Stimulated activated naive B cell treated with anti-CD40 and anti-IgM and Interleukin-4, amounts not matched to agents 10 μg/mL and 1 μg/mL and 100 μg/mL, for 72 hours (primary cell): ENCODE data around the gene PRR19.

Experiments
- ATAC-seq, 2 donors: fragments of 150-1000 bp; cut with Tn5 transposase; replicated peaks; 2 replicates each; pipeline ENCODE4 v1.10.0; 2021; ENCODE audit warnings: moderate library complexity in 1 of 2
- DNase-seq: peaks from one replicate; pipeline ENCODE4 v3.0.0; 2021
- H3K27ac Mint-ChIP-seq: one replicate; pipeline ENCODE4 v1.8.0; 2022; ENCODE audit warnings: mild to moderate bottlenecking, mixed read lengths
- H3K27me3 Mint-ChIP-seq, 2 donors: one replicate each; pipeline ENCODE4 v1.8.0; 2022; ENCODE audit warnings: mixed read lengths in 2 of 2
- H3K36me3 Mint-ChIP-seq, 2 donors: one replicate each; pipeline ENCODE4 v1.8.0; 2022; ENCODE audit warnings: mixed read lengths in 2 of 2, mild to moderate bottlenecking in 1 of 2
- H3K4me1 Mint-ChIP-seq, 2 donors: one replicate each; pipeline ENCODE4 v1.8.0; 2022; ENCODE audit warnings: mixed read lengths in 2 of 2, mild to moderate bottlenecking in 1 of 2
- H3K4me3 Mint-ChIP-seq, 2 donors: one replicate each; pipeline ENCODE4 v1.8.0; 2022; ENCODE audit warnings: mild to moderate bottlenecking in 2 of 2, mixed read lengths in 2 of 2, moderate library complexity in 1 of 2
- H3K9me3 Mint-ChIP-seq, 2 donors: one replicate each; pipeline ENCODE4 v1.8.0; 2022; ENCODE audit warnings: mixed read lengths in 2 of 2, mild to moderate bottlenecking in 1 of 2

The PRR19 gene

DNA sequence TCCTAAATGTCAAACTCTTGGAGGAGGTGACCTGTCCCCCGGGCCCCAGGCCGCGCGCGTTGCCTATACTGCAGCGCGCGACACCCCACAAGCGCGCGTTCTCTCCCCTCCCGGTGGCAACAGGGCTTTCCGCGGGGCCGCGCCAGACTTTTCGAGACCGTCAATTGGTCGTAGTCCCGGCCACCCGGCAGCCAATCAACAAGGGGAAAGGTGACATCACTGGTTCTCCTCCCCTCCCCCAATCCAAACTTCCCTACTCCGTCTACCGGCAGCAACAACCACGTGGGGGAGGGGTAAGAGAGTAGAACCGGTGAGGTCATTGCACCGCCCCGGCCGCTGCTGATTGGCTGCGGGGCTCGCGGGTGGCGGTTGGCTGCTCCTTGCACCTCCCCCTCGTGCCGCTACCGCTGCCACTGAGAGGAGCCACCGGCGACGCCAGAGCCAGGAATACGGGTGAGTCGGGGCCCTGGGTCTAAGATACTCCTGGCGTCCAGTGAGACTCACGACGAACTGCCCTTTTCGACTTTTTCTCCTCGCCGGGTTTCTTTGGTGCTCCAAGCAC is 33.7 kb upstream of the PRR19 start:
- H3K4me1 Mint-ChIP-seq, result peaks cover 25 to 29% of the 10 kb centered on the region in 2 donors
- peak; percentile 68 to 74 for ATAC-seq
- peak; percentile 98 for DNase-seq
- no peak overlapping the region for H3K27ac Mint-ChIP-seq
- H3K9me3 Mint-ChIP-seq, result no peaks in the 10 kb centered on the region
- no peaks in the 10 kb centered on the region for H3K27me3 Mint-ChIP-seq
- no peak overlapping the region for H3K4me3 Mint-ChIP-seq
- peaks cover 9 to 17% of the 10 kb centered on the region in 2 donors for H3K36me3 Mint-ChIP-seq

DNA sequence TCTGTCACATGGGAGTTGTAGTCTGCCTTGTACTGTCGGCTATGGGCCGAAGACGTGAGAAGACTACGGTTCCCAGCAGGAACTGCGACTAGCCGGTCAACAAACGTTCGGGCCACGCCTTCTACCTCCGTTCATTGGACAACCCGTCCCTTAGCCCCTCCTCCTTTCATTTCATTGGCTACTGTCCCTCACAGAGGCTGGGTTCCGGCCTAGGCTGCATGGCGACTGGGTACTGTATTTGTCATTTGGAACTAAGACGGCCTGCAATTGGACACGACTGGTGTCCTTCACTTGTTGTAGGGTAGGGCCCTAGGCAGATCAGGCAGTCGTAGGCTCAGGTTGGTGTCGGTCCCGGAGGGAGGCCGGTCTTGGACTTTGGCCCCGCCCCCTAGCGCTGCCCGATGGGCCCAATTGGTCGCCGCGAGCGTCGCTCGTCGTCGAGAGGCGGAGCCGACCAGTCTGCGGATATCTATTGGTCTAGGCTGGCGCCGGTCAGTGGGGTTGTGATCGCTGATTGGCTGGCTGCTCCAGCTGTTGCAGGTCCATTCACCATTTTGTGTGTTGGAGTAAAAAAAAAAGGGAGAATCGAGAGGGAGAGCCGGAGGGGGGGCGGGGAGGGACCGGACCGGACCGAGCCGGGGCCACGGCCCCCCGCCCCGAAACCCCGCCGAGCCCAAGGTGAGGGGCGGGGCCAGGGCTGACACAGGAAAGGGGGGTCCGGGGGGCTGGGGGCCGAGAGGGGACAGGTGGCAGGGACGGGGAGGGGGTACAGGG is 33.0 kb upstream of the PRR19 start, which contains the start of gene CIC:
Gene CIC, plus strand, starts transcription at position 549 of the 774 bp plus-strand sequence. CDS start 2,532 bp downstream, outside the sequence.
- H3K4me3 Mint-ChIP-seq, result no peak within 1 kb of the TSS
- DNase-seq (peak; percentile 99), ATAC-seq (peak; percentile 86 to 87)
- peaks cover 11 to 24% of the 10 kb centered on the region in 2 donors for H3K36me3 Mint-ChIP-seq
- H3K4me1 Mint-ChIP-seq, result peaks cover 25 to 29% of the 10 kb centered on the region in 2 donors
- no peaks in the 10 kb centered on the region for H3K9me3 Mint-ChIP-seq
- H3K27ac Mint-ChIP-seq, result peak within 1 kb of the TSS; percentile 99
- no peaks in the 10 kb centered on the region for H3K27me3 Mint-ChIP-seq

DNA sequence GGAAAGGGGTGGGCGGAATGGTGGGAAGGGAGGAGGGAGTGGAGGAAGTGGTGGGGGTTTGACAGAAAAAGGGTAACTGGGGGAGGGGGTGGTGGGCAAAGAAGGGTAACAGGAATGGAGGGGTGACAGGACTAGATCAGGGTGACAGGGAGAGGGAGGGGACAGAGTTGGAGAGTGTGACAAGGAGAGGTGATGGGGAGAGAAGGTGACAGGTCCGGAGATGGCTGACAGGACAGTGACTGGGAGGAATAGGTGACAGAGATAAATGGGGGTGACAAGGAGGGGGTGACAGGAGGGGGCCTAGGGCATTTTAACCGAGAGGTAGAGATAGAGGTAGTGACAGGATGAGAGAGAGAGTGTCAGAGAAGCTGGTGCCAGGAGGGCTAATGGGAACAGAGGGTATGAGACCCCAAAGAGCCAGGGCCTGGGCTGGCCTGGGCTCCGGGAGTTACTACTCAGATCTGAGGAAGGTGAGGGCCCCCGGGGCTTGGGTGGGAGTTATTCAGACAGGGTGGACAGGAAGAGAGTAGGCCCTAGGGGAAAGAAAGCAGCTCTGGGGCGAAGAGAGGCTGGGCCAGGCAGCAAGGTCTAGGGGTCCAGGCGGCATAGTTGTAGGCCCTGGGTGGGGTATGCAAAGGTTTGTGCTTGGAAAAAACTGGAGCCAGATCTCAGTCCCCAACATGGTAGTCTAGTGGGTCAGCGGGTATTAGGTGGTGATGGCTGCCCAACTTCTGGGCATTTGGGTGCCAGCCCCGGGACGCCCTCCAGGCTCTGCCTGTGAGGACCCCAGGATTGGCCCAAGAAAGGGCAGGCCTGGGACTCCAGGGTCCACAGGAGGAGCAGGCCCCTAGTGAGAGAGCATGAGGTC is 32.2 kb upstream of the PRR19 start:
- no peak overlapping the region for H3K4me3 Mint-ChIP-seq
- peaks cover 17 to 32% of the 10 kb centered on the region in 2 donors for H3K36me3 Mint-ChIP-seq
- no peaks in the 10 kb centered on the region for H3K9me3 Mint-ChIP-seq
- H3K27me3 Mint-ChIP-seq, result no peaks in the 10 kb centered on the region
- H3K27ac Mint-ChIP-seq, result peak overlapping the region; percentile 99
- H3K4me1 Mint-ChIP-seq, result peaks cover 32% of the 10 kb centered on the region in 2 donors
- no peak for ATAC-seq
- DNase-seq, result no peak

DNA sequence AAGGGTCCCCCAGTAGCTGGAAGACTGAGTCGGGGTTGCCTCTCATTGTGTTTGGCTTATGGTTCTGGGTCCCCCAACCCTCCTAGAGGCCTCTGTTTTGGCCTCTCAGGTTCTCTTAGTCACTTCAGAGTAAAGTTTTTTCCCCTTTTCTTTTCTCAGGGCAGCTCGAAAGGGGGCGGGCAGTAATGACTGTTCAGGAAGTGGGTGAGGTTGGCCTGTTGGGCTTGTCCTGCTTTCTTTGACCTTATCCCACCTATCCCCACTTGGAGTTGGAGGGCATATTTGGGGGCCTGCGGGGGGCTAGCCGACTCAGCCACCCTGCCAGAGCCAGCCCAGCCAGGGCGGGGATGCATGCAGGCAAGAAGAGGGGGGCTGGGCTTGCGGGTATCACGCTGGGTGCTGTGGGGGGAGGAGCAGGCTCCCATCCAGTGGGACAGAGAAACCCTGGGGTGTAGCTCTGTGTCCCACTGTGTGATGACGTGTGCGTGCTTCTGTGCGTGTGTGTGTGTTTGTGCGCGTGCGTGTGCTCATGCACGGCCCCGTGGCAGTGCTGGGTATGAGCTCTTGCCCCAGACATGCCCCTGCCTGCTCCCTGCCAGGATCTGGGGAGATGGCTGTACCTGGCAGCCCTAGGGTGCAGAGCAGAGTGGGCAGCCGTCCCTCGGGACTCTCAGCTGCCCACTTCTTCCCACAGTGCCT is 31.4 kb upstream of the PRR19 start:
- Mint-ChIP-seq H3K27me3 (no peaks in the 10 kb centered on the region), H3K4me1 (peaks cover 37 to 39% of the 10 kb centered on the region in 2 donors), H3K9me3 (no peaks in the 10 kb centered on the region), H3K36me3 (peaks cover 23 to 38% of the 10 kb centered on the region in 2 donors), H3K4me3 (no peak overlapping the region), H3K27ac (peak overlapping the region; percentile 99)
- peak; percentile 7 to 8 for ATAC-seq
- DNase-seq, result peak; percentile 57

DNA sequence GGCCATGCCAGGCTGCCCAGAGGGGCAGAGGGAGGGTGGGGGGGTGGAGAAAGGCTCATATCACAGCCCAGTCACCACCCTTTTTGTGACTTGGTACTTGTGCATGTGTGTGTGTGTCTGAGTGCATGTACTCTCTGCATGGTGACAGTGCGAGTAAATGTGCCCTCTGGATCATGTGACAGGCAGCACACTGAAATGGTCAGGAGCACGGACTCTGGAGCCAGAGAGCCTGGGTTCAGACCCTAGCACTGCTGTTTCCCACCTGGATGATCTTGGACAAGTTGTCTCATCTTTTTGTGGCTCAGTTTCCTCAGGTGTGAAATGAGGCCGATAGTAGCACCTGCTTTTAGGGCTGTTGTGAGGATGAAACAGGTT is 30.9 kb upstream of the PRR19 start:
- Mint-ChIP-seq H3K4me3 (peak overlapping the region in 1 of 2 donors; percentile 59), H3K4me1 (peaks cover 41 to 43% of the 10 kb centered on the region in 2 donors), H3K27ac (peak overlapping the region; percentile 99)

DNA sequence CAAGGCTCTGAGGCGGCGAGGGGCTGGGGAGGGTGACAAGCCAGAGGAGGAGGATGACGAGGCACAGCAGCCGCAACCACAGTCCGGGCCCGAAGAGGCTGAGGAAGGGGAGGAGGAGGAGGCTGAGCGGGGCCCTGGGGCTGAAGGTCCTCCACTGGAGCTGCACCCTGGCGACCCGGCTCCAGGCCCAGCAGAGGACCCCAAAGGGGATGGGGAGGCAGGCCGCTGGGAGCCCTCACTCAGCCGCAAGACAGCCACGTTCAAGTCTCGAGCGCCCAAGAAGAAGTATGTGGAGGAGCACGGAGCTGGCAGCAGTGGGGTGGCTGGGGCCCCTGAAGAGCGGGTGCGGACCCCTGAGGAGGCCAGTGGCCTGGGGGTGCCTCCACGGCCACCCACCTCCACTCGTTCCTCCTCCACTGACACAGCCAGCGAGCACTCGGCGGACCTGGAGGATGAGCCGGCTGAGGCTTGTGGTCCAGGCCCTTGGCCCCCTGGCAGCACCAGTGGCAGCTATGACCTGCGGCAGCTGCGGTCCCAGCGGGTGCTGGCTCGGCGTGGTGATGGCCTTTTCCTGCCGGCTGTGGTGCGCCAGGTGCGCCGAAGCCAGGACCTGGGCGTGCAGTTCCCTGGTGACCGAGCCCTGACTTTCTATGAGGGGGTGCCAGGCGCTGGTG is 29.9 kb upstream of the PRR19 start:
- Mint-ChIP-seq H3K36me3 (peaks cover 30 to 45% of the 10 kb centered on the region in 2 donors), H3K27ac (peak overlapping the region; percentile 76), H3K27me3 (no peaks in the 10 kb centered on the region), H3K4me3 (no peak overlapping the region), H3K4me1 (peaks cover 43 to 47% of the 10 kb centered on the region in 2 donors), H3K9me3 (no peaks in the 10 kb centered on the region)
- DNase-seq, result no peak
- ATAC-seq, result no peak

More for the DNA sequence above, 30.9 kb upstream of the PRR19 start:
- Mint-ChIP-seq H3K9me3 (no peaks in the 10 kb centered on the region), H3K36me3 (peaks cover 26 to 42% of the 10 kb centered on the region in 2 donors), H3K27me3 (no peaks in the 10 kb centered on the region)
- DNase-seq, result no peak
- ATAC-seq, result no peak

DNA sequence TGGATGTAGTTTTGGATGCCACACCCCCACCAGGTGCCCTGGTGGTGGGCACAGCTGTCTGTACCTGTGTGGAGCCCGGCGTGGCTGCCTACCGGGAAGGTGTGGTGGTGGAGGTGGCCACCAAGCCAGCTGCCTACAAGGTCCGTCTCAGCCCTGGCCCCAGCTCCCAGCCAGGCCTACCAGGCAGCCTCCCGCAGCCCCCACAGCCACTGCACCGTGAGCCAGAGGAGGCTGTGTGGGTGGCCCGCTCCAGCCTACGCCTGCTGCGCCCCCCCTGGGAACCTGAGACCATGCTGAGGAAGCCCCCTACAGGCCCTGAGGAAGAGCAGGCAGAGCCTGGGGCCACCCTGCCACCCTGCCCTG is 29.4 kb upstream of the PRR19 start:
- H3K27ac Mint-ChIP-seq, result no peak overlapping the region

DNA sequence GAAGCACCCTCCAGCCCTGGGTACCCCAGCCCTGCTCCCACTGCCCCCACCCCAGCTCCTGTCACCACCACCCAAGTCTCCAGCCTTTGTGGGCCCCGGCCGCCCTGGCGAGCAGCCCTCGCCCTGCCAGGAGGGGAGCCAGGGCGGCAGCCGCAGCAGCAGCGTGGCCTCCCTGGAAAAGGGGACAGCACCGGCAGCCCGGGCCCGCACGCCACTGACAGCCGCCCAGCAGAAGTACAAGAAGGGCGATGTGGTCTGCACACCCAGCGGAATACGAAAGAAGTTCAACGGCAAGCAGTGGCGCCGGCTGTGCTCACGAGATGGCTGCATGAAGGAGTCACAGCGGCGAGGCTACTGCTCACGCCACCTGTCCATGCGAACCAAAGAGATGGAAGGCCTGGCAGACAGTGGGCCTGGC is 28.9 kb upstream of the PRR19 start:
- Mint-ChIP-seq H3K9me3 (no peaks in the 10 kb centered on the region), H3K4me1 (peaks cover 39 to 55% of the 10 kb centered on the region in 2 donors), H3K4me3 (no peak overlapping the region), H3K27ac (no peak overlapping the region), H3K36me3 (peaks cover 30 to 45% of the 10 kb centered on the region in 2 donors), H3K27me3 (no peaks in the 10 kb centered on the region)
- no peak for ATAC-seq
- no peak for DNase-seq

More for the DNA sequence above, 29.4 kb upstream of the PRR19 start:
- no peak for ATAC-seq
- DNase-seq, result no peak
- no peaks in the 10 kb centered on the region for H3K9me3 Mint-ChIP-seq
- H3K4me1 Mint-ChIP-seq, result peaks cover 42 to 50% of the 10 kb centered on the region in 2 donors
- no peaks in the 10 kb centered on the region for H3K27me3 Mint-ChIP-seq
- H3K36me3 Mint-ChIP-seq, result peaks cover 30 to 45% of the 10 kb centered on the region in 2 donors
- H3K4me3 Mint-ChIP-seq, result no peak overlapping the region

DNA sequence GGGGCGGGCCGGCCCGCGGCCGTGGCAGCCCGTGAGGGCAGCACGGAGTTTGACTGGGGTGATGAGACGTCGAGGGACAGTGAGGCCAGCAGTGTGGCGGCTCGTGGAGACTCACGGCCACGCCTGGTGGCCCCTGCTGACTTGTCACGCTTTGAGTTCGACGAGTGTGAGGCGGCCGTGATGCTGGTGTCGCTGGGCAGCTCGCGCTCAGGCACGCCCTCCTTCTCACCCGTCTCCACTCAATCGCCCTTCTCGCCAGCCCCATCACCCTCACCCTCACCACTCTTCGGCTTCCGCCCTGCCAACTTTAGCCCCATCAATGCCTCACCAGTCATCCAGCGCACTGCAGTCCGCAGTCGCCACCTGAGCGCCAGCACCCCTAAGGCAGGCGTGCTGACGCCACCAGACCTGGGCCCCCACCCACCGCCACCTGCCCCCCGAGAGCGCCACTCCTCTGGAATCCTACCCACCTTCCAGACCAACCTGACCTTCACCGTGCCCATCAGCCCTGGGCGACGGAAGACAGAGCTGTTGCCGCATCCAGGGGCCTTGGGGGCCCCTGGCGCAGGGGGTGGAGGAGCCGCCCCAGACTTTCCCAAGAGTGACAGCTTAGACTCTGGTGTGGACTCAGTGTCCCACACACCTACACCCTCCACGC is 28.4 kb upstream of the PRR19 start:
- no peak overlapping the region for H3K27ac Mint-ChIP-seq
- no peaks in the 10 kb centered on the region for H3K27me3 Mint-ChIP-seq
- DNase-seq (no peak), ATAC-seq (no peak)
- H3K36me3 Mint-ChIP-seq, result peaks cover 30 to 45% of the 10 kb centered on the region in 2 donors
- H3K4me3 Mint-ChIP-seq, result no peak overlapping the region
- H3K9me3 Mint-ChIP-seq, result no peaks in the 10 kb centered on the region
- H3K4me1 Mint-ChIP-seq, result peaks cover 42 to 60% of the 10 kb centered on the region in 2 donors

DNA sequence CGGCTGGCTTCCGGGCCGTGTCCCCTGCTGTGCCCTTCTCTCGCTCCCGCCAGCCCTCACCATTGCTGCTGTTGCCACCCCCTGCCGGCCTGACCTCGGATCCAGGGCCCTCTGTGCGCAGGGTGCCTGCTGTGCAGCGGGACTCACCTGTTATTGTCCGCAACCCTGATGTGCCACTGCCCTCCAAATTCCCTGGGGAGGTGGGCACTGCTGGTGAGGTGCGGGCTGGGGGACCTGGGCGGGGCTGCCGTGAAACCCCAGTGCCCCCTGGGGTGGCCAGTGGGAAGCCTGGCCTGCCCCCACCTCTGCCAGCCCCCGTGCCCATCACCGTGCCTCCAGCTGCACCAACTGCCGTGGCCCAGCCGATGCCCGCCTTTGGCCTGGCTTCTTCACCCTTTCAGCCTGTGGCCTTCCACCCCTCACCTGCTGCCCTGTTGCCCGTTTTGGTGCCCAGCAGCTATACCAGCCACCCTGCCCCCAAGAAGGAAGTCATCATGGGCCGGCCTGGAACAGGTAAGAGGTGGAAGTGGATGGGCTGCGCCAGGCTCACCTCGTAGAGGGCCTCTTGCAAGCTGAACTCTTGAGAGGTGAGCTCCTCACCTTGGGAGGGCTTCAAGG is 27.8 kb upstream of the PRR19 start:
- Mint-ChIP-seq H3K27me3 (no peaks in the 10 kb centered on the region), H3K36me3 (peaks cover 30 to 45% of the 10 kb centered on the region in 2 donors), H3K4me3 (no peak overlapping the region), H3K4me1 (peaks cover 48 to 67% of the 10 kb centered on the region in 2 donors), H3K9me3 (no peaks in the 10 kb centered on the region), H3K27ac (no peak overlapping the region)
- ATAC-seq (no peak), DNase-seq (no peak)

DNA sequence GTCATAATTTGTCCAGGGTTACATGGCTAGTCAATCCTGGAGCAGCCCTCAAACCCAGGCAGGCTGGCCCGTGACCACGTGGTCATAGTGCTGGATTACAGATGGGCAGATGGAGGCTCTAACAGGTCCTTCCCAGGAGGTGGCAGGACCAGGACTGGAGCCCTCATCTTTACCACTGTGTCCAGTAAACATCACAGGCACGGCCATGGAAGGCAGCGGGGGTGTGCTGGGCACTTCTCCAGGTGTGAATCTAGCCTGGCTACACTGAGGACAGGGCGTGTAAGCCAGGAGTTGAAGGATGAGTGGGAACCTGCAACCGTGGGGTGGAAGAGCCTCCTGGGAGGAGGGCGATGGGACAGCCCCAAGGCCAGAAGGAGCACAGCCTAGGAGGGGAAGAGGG is 26.8 kb upstream of the PRR19 start:
- Mint-ChIP-seq H3K9me3 (no peaks in the 10 kb centered on the region), H3K4me1 (peaks cover 47 to 65% of the 10 kb centered on the region in 2 donors), H3K4me3 (peak overlapping the region in 1 of 2 donors; percentile 37), H3K27ac (no peak overlapping the region), H3K27me3 (no peaks in the 10 kb centered on the region), H3K36me3 (peaks cover 30 to 42% of the 10 kb centered on the region in 2 donors)
- no peak for ATAC-seq
- DNase-seq, result no peak

DNA sequence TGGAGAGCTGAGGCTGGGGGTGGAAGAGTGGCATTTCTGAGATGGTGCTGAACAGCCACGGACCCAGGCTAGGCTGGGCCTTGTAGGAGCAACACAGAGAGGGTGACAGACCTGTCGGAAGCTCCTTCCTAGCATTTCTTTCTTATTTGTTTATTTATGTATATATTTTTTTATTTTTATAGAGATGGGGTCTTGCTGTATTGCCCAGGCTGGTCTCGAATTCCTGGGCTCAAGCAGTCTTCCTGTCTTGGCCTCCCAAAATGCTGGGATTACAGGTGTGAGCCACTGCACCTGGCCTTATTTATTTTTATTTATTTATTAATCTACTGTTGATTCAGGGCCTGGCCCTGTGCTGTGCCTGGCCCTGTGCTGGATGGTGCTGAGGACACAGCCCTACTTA is 26.4 kb upstream of the PRR19 start:
- Mint-ChIP-seq H3K36me3 (peaks cover 30 to 40% of the 10 kb centered on the region in 2 donors), H3K27me3 (no peaks in the 10 kb centered on the region), H3K9me3 (no peaks in the 10 kb centered on the region), H3K27ac (no peak overlapping the region), H3K4me1 (peaks cover 43 to 61% of the 10 kb centered on the region in 2 donors), H3K4me3 (peak overlapping the region in 1 of 2 donors; percentile 37)
- ATAC-seq, result no peak
- DNase-seq, result no peak

DNA sequence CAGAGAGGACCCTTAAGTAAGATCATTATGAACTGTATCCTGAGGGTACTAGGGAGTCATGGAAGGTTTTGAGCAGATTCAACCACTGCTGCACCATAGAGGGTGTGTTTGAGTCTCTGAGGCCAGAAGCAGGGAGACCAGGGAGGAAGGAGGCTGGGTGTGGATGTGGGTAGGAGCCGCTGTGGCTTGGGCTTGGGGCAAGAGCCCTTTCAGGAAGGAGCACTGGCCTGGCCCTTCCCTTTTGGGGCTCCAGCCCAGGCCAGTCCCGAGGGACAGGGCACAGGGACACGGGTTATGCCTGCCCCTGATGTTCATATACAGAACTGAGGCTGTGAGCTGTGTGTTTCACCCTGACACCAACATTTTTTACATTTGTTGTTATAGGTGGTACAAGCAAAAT is 25.6 kb upstream of the PRR19 start:
- Mint-ChIP-seq H3K27ac (no peak overlapping the region), H3K27me3 (no peaks in the 10 kb centered on the region), H3K9me3 (no peaks in the 10 kb centered on the region), H3K36me3 (peaks cover 29 to 36% of the 10 kb centered on the region in 2 donors), H3K4me1 (peaks cover 39 to 53% of the 10 kb centered on the region in 2 donors), H3K4me3 (no peak overlapping the region)
- DNase-seq, result no peak
- no peak for ATAC-seq
